ENCODE data around the gene TLNRD1. TPM values are rescaled to one million over a fixed set of nuclear protein-coding genes. Genes with fewer than 3 reads are reported as not detected.

TLNRD1 gene
- total RNA-seq, 5 donors from 2014 or later (not counting 1 experiment from before 2014, with no cell fraction given): 10.9 to 36.2 (median 29.8) TPM

- peaks cover 5 to 32% of the 10 kb centered on the region in 2 donors for H3K36me3 ChIP-seq (ENCODE audit: control insufficient read depth in 2 of 2, extremely low read depth in 1 of 2, insufficient read depth in 1 of 2, low read length in 1 of 2)
- H3K27me3 Mint-ChIP-seq: no peaks in the 10 kb centered on the region
- peak overlapping the region in 1 of 2 donors; percentile 54 for H3K27ac Mint-ChIP-seq
- POLR2A ChIA-PET: interaction anchor here in 1 of 2 donors (0.7 kb wide), 1 partner anchor 27 kb away, joined by 3 read pairs; no protein-coding TSS in a partner anchor
- DNase-seq (no peak), ATAC-seq (replicated peaks in 1 of 4) (no peak)
- H3K4me1 ChIP-seq (ENCODE audit: control insufficient read depth in 1 of 2, extremely low read depth in 1 of 2, insufficient read depth in 2 of 2, low read length in 2 of 2): peaks cover 0 to 11% of the 10 kb centered on the region in 2 experiments
- H3K9me3 ChIP-seq: no peaks in the 10 kb centered on the region
- H3K4me3 Mint-ChIP-seq: no peak overlapping the region
- WGBS (ENCODE audit: insufficient coverage): no CpG with 5 or more reads among the region's 4 CpGs
- H3K9me3 Mint-ChIP-seq: no peaks in the 10 kb centered on the region
- H3K36me3 Mint-ChIP-seq: peaks cover 31% of the 10 kb centered on the region
- H3K4me3 ChIP-seq (ENCODE audit: control insufficient read depth in 1 of 2, extremely low read depth in 1 of 2, low read length in 1 of 2): no peak overlapping the region
- H3K27ac ChIP-seq (ENCODE audit: low read length): no peak overlapping the region
- CTCF ChIA-PET: interaction anchor here (0.6 to 1.4 kb wide), 7 partner anchors 13 to 809 kb away, joined by 3 to 10 read pairs (median 4); no protein-coding TSS in a partner anchor
- peaks cover 39 to 49% (median 41%) of the 10 kb centered on the region in 3 donors for H3K4me1 Mint-ChIP-seq
- H3K27me3 ChIP-seq (replicated peaks in 1 of 2; ENCODE audit: control insufficient read depth in 2 of 2, extremely low read depth in 1 of 2, insufficient read depth in 2 of 2, low read length in 1 of 2): no peaks in the 10 kb centered on the region
These were observed 25.8 kb upstream of the TLNRD1 start for GRCh38 chr15:80974914-80975313.

DNA sequence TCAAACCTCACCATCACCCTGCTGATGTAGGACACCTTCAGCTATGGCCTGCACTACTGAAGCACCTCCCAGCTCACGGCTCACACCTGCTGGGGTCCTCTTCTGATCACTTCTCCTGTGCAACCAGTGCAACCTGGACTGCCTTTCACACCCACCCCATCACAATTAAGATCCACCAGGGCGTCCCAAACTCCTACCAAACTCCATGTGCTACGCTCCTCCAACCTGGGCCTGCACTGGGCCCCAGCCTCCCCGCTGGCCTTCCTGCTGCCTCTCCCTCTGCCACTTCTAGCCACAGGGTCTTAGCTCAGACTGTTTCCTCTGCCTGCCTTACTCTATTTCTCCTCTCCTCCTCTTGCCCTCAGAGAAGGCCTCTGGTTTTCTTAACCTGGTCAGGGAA lies 23.9 kb upstream of the TLNRD1 start:
- ATAC-seq (replicated peaks in 1 of 4): no peak
- ChIA-PET POLR2A (no interaction called here), CTCF (interaction anchor here (1.6 to 1.9 kb wide), 3 partner anchors 14 to 289 kb away, joined by 6 to 8 read pairs (median 7); no protein-coding TSS in a partner anchor)
- Mint-ChIP-seq H3K27me3 (no peaks in the 10 kb centered on the region), H3K9me3 (no peaks in the 10 kb centered on the region), H3K36me3 (peaks cover 36% of the 10 kb centered on the region), H3K4me1 (peaks cover 36 to 49% (median 37%) of the 10 kb centered on the region in 3 donors), H3K27ac (peak overlapping the region in 1 of 2 donors; percentile 56), H3K4me3 (no peak overlapping the region)
- no peak for DNase-seq
- Histone ChIP-seq H3K27ac (ENCODE audit: low read length) (no peak overlapping the region), H3K4me1 (ENCODE audit: control insufficient read depth in 1 of 2, extremely low read depth in 1 of 2, insufficient read depth in 2 of 2, low read length in 2 of 2) (peaks cover 0 to 11% of the 10 kb centered on the region in 2 experiments), H3K4me3 (ENCODE audit: control insufficient read depth in 1 of 2, extremely low read depth in 1 of 2, low read length in 1 of 2) (no peak overlapping the region), H3K27me3 (replicated peaks in 1 of 2; ENCODE audit: control insufficient read depth in 2 of 2, extremely low read depth in 1 of 2, insufficient read depth in 2 of 2, low read length in 1 of 2) (no peaks in the 10 kb centered on the region), H3K36me3 (ENCODE audit: control insufficient read depth in 2 of 2, extremely low read depth in 1 of 2, insufficient read depth in 1 of 2, low read length in 1 of 2) (peaks cover 3 to 37% of the 10 kb centered on the region in 2 donors), H3K9me3 (no peaks in the 10 kb centered on the region)
- 100% methylated on average over 4 of the region's 4 CpGs for WGBS (ENCODE audit: insufficient coverage)

DNA sequence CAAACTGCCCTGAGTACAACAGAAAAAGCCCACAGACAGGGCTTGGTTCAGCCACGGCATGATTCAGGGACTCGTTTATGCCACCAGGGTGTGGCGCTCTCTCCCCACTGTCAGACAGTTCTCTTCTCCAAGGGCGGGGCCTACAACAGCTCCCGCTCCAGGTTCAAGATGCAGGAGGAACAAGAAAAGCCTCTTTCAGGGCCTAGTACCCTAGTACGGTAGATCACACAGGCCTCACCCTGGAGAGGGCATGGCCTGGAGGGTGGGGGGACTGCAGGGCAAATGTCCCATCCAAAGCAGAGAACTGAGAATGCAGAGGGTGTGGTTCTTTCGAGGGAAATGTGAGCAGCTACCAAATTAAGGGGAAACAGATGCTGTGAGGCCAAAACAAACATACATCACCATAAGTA lies 23.1 kb upstream of the TLNRD1 start:
- H3K36me3 ChIP-seq (ENCODE audit: control insufficient read depth in 2 of 2, extremely low read depth in 1 of 2, insufficient read depth in 1 of 2, low read length in 1 of 2): peaks cover 3 to 43% of the 10 kb centered on the region in 2 donors
- CTCF ChIA-PET: interaction anchor here (1.6 to 1.9 kb wide), 3 partner anchors 14 to 289 kb away, joined by 6 to 8 read pairs (median 7); no protein-coding TSS in a partner anchor
- peaks cover 36% of the 10 kb centered on the region for H3K36me3 Mint-ChIP-seq
- no peaks in the 10 kb centered on the region for H3K9me3 Mint-ChIP-seq
- no peaks in the 10 kb centered on the region for H3K27me3 ChIP-seq (replicated peaks in 1 of 2; ENCODE audit: control insufficient read depth in 2 of 2, extremely low read depth in 1 of 2, insufficient read depth in 2 of 2, low read length in 1 of 2)
- no peaks in the 10 kb centered on the region for H3K27me3 Mint-ChIP-seq
- H3K27ac Mint-ChIP-seq: peak overlapping the region in 1 of 2 donors; percentile 46
- POLR2A ChIA-PET: no interaction called here
- H3K4me1 Mint-ChIP-seq: peaks cover 44 to 57% (median 45%) of the 10 kb centered on the region in 3 donors
- no peak overlapping the region for H3K27ac ChIP-seq (ENCODE audit: low read length)
- H3K9me3 ChIP-seq: no peaks in the 10 kb centered on the region
- H3K4me3 Mint-ChIP-seq: no peak overlapping the region
- ATAC-seq (replicated peaks in 1 of 4) (peak; percentile 34 to 64 (median 61)), DNase-seq (peak in 14 of 35 experiments; percentile 10 to 58 (median 20))
- 72% methylated on average over 5 of the region's 7 CpGs for WGBS (ENCODE audit: insufficient coverage)
- H3K4me3 ChIP-seq (ENCODE audit: control insufficient read depth in 1 of 2, extremely low read depth in 1 of 2, low read length in 1 of 2): no peak overlapping the region
- peaks cover 0 to 13% of the 10 kb centered on the region in 2 experiments for H3K4me1 ChIP-seq (ENCODE audit: control insufficient read depth in 1 of 2, extremely low read depth in 1 of 2, insufficient read depth in 2 of 2, low read length in 2 of 2)

GRCh38 chr15:80978685-80979329 lies 21.9 kb upstream of the TLNRD1 start:
- DNase-seq: no peak
- WGBS (ENCODE audit: insufficient coverage): 96% methylated on average over 6 of the region's 7 CpGs
- H3K27ac Mint-ChIP-seq: no peak overlapping the region
- no peaks in the 10 kb centered on the region for H3K27me3 Mint-ChIP-seq
- peaks cover 0 to 16% of the 10 kb centered on the region in 2 experiments for H3K4me1 ChIP-seq (ENCODE audit: control insufficient read depth in 1 of 2, extremely low read depth in 1 of 2, insufficient read depth in 2 of 2, low read length in 2 of 2)
- H3K4me3 Mint-ChIP-seq: no peak overlapping the region
- H3K36me3 ChIP-seq (ENCODE audit: control insufficient read depth in 2 of 2, extremely low read depth in 1 of 2, insufficient read depth in 1 of 2, low read length in 1 of 2): peaks cover 0 to 44% of the 10 kb centered on the region in 2 donors
- peaks cover 40% of the 10 kb centered on the region for H3K36me3 Mint-ChIP-seq
- ATAC-seq (replicated peaks in 1 of 4): no peak
- H3K9me3 ChIP-seq: no peaks in the 10 kb centered on the region
- ChIA-PET CTCF (interaction anchor here (0.6 to 1.0 kb wide), 2 partner anchors 11 to 287 kb away, joined by 3 to 6 read pairs; no protein-coding TSS in a partner anchor), POLR2A (no interaction called here)
- H3K27ac ChIP-seq (ENCODE audit: low read length): no peak overlapping the region
- no peaks in the 10 kb centered on the region for H3K9me3 Mint-ChIP-seq
- no peak overlapping the region for H3K4me3 ChIP-seq (ENCODE audit: control insufficient read depth in 1 of 2, extremely low read depth in 1 of 2, low read length in 1 of 2)
- H3K4me1 Mint-ChIP-seq: peaks cover 49 to 64% (median 50%) of the 10 kb centered on the region in 3 donors
- no peaks in the 10 kb centered on the region for H3K27me3 ChIP-seq (replicated peaks in 1 of 2; ENCODE audit: control insufficient read depth in 2 of 2, extremely low read depth in 1 of 2, insufficient read depth in 2 of 2, low read length in 1 of 2)

GRCh38 chr15:80979538-80980200 lies 21.1 kb upstream of the TLNRD1 start:
- Mint-ChIP-seq H3K4me3 (no peak overlapping the region), H3K9me3 (no peaks in the 10 kb centered on the region), H3K27me3 (no peaks in the 10 kb centered on the region), H3K27ac (peak overlapping the region in 1 of 2 donors; percentile 3), H3K36me3 (peaks cover 45% of the 10 kb centered on the region), H3K4me1 (peaks cover 54 to 63% (median 56%) of the 10 kb centered on the region in 3 donors)
- H3K4me3 ChIP-seq (ENCODE audit: control insufficient read depth in 1 of 2, extremely low read depth in 1 of 2, low read length in 1 of 2): no peak overlapping the region
- ChIA-PET CTCF (interaction anchor here in 1 of 2 donors (0.6 to 1.0 kb wide), 4 partner anchors 8 to 286 kb away, joined by 3 to 6 read pairs (median 4); no protein-coding TSS in a partner anchor), POLR2A (no interaction called here)
- H3K27ac ChIP-seq (ENCODE audit: low read length): no peak overlapping the region
- no peak for DNase-seq
- ATAC-seq (replicated peaks in 1 of 4): no peak
- H3K9me3 ChIP-seq: no peaks in the 10 kb centered on the region
- WGBS (ENCODE audit: insufficient coverage): 96% methylated on average over 4 of the region's 8 CpGs
- H3K36me3 ChIP-seq (ENCODE audit: control insufficient read depth in 2 of 2, extremely low read depth in 1 of 2, insufficient read depth in 1 of 2, low read length in 1 of 2): peaks cover 0 to 44% of the 10 kb centered on the region in 2 donors
- H3K4me1 ChIP-seq (ENCODE audit: control insufficient read depth in 1 of 2, extremely low read depth in 1 of 2, insufficient read depth in 2 of 2, low read length in 2 of 2): peaks cover 0 to 16% of the 10 kb centered on the region in 2 experiments
- no peaks in the 10 kb centered on the region for H3K27me3 ChIP-seq (replicated peaks in 1 of 2; ENCODE audit: control insufficient read depth in 2 of 2, extremely low read depth in 1 of 2, insufficient read depth in 2 of 2, low read length in 1 of 2)

GRCh38 chr15:80982205-80982604 lies 18.5 kb upstream of the TLNRD1 start:
- ATAC-seq (replicated peaks in 1 of 4): no peak
- H3K4me1 Mint-ChIP-seq: peaks cover 60 to 69% (median 60%) of the 10 kb centered on the region in 3 donors
- H3K9me3 Mint-ChIP-seq: no peaks in the 10 kb centered on the region
- H3K4me3 ChIP-seq (ENCODE audit: control insufficient read depth in 1 of 2, extremely low read depth in 1 of 2, low read length in 1 of 2): no peak overlapping the region
- no peaks in the 10 kb centered on the region for H3K27me3 Mint-ChIP-seq
- H3K27me3 ChIP-seq (replicated peaks in 1 of 2; ENCODE audit: control insufficient read depth in 2 of 2, extremely low read depth in 1 of 2, insufficient read depth in 2 of 2, low read length in 1 of 2): no peaks in the 10 kb centered on the region
- H3K9me3 ChIP-seq: no peaks in the 10 kb centered on the region
- H3K27ac ChIP-seq (ENCODE audit: low read length): no peak overlapping the region
- H3K36me3 Mint-ChIP-seq: peaks cover 39% of the 10 kb centered on the region
- no peak overlapping the region for H3K4me3 Mint-ChIP-seq
- DNase-seq: no peak
- CTCF ChIA-PET: no interaction called here
- peak overlapping the region; percentile 56 to 63 for H3K27ac Mint-ChIP-seq
- peaks cover 0 to 47% of the 10 kb centered on the region in 2 donors for H3K36me3 ChIP-seq (ENCODE audit: control insufficient read depth in 2 of 2, extremely low read depth in 1 of 2, insufficient read depth in 1 of 2, low read length in 1 of 2)
- WGBS (ENCODE audit: insufficient coverage): no CpG with 5 or more reads among the region's 2 CpGs
- POLR2A ChIA-PET: no interaction called here
- H3K4me1 ChIP-seq (ENCODE audit: control insufficient read depth in 1 of 2, extremely low read depth in 1 of 2, insufficient read depth in 2 of 2, low read length in 2 of 2): peaks cover 0 to 18% of the 10 kb centered on the region in 2 experiments

All from T-cell (primary cell).